Upper lobe of left lung (tissue), 6 donors: ENCODE results near the gene NMT2. TPM values are rescaled to one million over a fixed set of nuclear protein-coding genes. Genes with fewer than 3 reads are reported as not detected.

Experiments used
- small RNA-seq, 4 donors: library from RNA; depleted of rRNA; stranded (forward); fragments of <200 nt; gene quantifications; one replicate each; pipeline ENCODE3, GENCODE V24; 2016
- total RNA-seq, 6 donors: library from RNA; depleted of rRNA in 4 of 6; stranded (reverse); fragments of >200 nt in 4 of 6; gene quantifications; one replicate each; pipeline versions ENCODE4 v1.1.0 to v1.2.1, GENCODE V29; 2016 to 2021
- donor health status: DM: no; HTN: no; CAD: no; lungs with moderate emphysema.
- donor health status: DM: no; HTN: yes; CAD: no; lungs with severe emphysema.

Gene NMT2
- total RNA-seq, 6 donors from 2014 or later: 6.4 to 12.0 (median 8.6) TPM

Small RNA genes lying within 50 kb of the gene (small RNA-seq; reads per million reads assigned to genes)
- 0 reads per million in 4 donors for gene AL590365.1

Other genes with a start within 250 kb of the NMT2 start
- gene DCLRE1C, start 214.6 kb downstream of the NMT2 start, total RNA-seq: 10 to 100 TPM in 5 of 6 donors, 1 to 10 TPM in 1; 8.8 to 19.9 (median 10.9) TPM
- 1 to 10 TPM in 1 of 6 donors, under 1 TPM in 1, not detected in 4; 0.44 to 2.0 TPM for gene MEIG1, start 209.3 kb downstream of the NMT2 start, total RNA-seq
- gene OLAH, start 124.8 kb downstream of the NMT2 start, total RNA-seq: 1 to 10 TPM; 1.1 to 5.6 (median 2.4) TPM
- 1 to 10 TPM in 1 of 6 donors, under 1 TPM in 3, not detected in 2; 0.46 to 2.4 (median 0.83) TPM for gene ACBD7, start 79.9 kb downstream of the NMT2 start, total RNA-seq
- gene RPP38, start 71.3 kb downstream of the NMT2 start, total RNA-seq: 10 to 100 TPM in 5 of 6 donors, 1 to 10 TPM in 1; 6.4 to 27.2 (median 13.6) TPM
- gene FAM171A1, start 202.6 kb upstream of the NMT2 start, total RNA-seq: 10 to 100 TPM in 1 of 6 donors, 1 to 10 TPM in 5; 3.7 to 19.4 (median 7.2) TPM